HEK293 (cell line): ENCODE results near the gene CHST15.

Experiments used
- CTCF ChIP-seq: fragments of 450-650 bp; formaldehyde crosslinking; IDR thresholded peaks from 2 replicates; pipeline ENCODE4 v1.5.1; 2016; ENCODE audit warnings: missing biosample characterization, missing genetic modification characterization
- ZBTB49 ChIP-seq: fragments of 450-650 bp; formaldehyde crosslinking; IDR thresholded peaks from 2 replicates; pipeline ENCODE4 v1.5.1; 2016; ENCODE audit warnings: missing biosample characterization, missing genetic modification characterization, low read depth
- ZNF10 ChIP-seq: fragments of 450-650 bp; formaldehyde crosslinking; IDR thresholded peaks from 2 replicates; pipeline ENCODE4 v1.5.1; 2017; ENCODE audit warnings: missing biosample characterization, missing genetic modification characterization
- ZNF2 ChIP-seq: fragments of 450-650 bp; formaldehyde crosslinking; IDR thresholded peaks from 2 replicates; pipeline ENCODE4 v1.5.1; 2016; ENCODE audit warnings: missing biosample characterization, missing genetic modification characterization
- ZNF23 ChIP-seq: fragments of 450-650 bp; formaldehyde crosslinking; IDR thresholded peaks from 2 replicates; pipeline ENCODE4 v1.5.1; 2016; ENCODE audit warnings: missing biosample characterization, missing genetic modification characterization, borderline replicate concordance
- ZNF48 ChIP-seq: fragments of 450-650 bp; formaldehyde crosslinking; IDR thresholded peaks from 2 replicates; pipeline ENCODE4 v1.5.1; 2016; ENCODE audit warnings: missing biosample characterization, missing genetic modification characterization
- ZNF785 ChIP-seq: fragments of 450-650 bp; formaldehyde crosslinking; IDR thresholded peaks from 2 replicates; pipeline ENCODE4 v1.5.1; 2016; ENCODE audit warnings: missing biosample characterization, missing genetic modification characterization
- ZNF792 ChIP-seq: fragments of 450-650 bp; formaldehyde crosslinking; IDR thresholded peaks from 2 replicates; pipeline ENCODE4 v1.5.1; 2016; ENCODE audit warnings: missing biosample characterization, missing genetic modification characterization

- TF ChIP-seq ZNF48 (tag by site-specific recombination), result no peak
- no peak for TF ChIP-seq CTCF (tag by site-specific recombination)
- no peak for TF ChIP-seq ZNF785
- no peak for TF ChIP-seq ZNF23 (tag by site-specific recombination)
- TF ChIP-seq ZNF792 (tag by site-specific recombination), result no peak
- no peak for TF ChIP-seq ZBTB49
- no peak for TF ChIP-seq ZNF10 (tag by site-specific recombination)
- no peak for TF ChIP-seq ZNF2 (tag by site-specific recombination)
These were observed 29.4 kb downstream of the CHST15 start for GRCh38 chr10:124063750-124064603.
